ENCODE measurements around the gene PLD1. TPM values are rescaled to one million over a fixed set of nuclear protein-coding genes. Genes with fewer than 3 reads are reported as not detected.

Gene PLD1
- total RNA-seq, 1 donor from 2014 or later = not detected

DNA sequence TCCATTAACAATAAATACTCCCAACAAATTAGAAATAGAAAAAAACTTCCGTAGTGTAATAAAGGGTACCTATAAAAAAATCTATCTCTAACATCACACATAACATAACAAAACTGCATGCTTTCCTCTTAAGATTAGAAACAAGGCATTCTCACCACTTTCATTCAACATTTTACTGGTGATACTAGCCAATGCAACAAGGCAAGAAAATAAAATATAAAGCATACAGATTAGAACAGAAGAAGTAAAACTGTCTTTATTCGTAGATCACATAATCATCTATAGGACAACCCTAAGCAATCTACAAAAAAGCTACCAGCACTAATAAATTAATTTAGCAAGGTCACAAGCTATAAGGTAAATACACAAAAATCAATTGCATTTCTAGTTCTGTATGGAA lies 107.1 kb downstream of the PLD1 start:
- ATAC-seq (ENCODE audit: low read depth) (no peak), DNase-seq (no peak)
- H3K9me3 Mint-ChIP-seq = peaks cover 8% of the 10 kb centered on the region
- no peak overlapping the region for H3K4me3 Mint-ChIP-seq
- H3K4me1 Mint-ChIP-seq = no peaks in the 10 kb centered on the region
- ChIA-PET CTCF (interaction anchor here (1.5 kb wide), 1 partner anchor 11 kb away, joined by 4 read pairs; no protein-coding TSS in a partner anchor), POLR2A (no interaction called here)
- intact Hi-C loops (cut with micrococcal nuclease) = loop anchor here (5.0 kb wide), 1 partner anchor 964 kb away; no protein-coding TSS in a partner anchor
- no peak overlapping the region for H3K27ac Mint-ChIP-seq
- H3K27me3 Mint-ChIP-seq = peaks cover 4% of the 10 kb centered on the region
- no peaks in the 10 kb centered on the region for H3K36me3 Mint-ChIP-seq (ENCODE audit: low read depth)
- no peak for TF ChIP-seq CTCF (IDR thresholded peaks at IDR 0.05)

DNA sequence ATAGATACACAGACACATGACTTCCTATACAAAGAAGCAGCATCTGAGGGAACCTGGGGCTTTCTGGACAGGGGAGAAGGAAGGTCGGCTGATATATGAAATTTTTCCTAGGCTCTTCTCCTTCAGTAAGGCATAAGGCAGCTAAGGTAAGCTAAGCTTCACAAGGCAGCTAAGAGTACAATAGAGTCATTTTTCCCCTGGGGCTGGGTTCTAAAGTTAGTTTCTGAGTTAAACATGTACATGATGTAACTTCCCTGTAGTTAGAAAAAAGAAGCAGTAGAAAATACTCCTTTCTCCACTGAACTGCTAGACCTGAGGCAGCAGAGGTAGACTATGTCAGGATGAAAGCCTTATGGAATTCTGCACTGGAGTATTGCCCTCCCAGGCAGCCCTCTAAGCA lies 109.6 kb downstream of the PLD1 start:
- ATAC-seq (ENCODE audit: low read depth) (no peak), DNase-seq (no peak)
- no peaks in the 10 kb centered on the region for H3K36me3 Mint-ChIP-seq (ENCODE audit: low read depth)
- no peak overlapping the region for H3K27ac Mint-ChIP-seq
- POLR2A ChIA-PET = no interaction called here
- no peak for TF ChIP-seq CTCF (IDR thresholded peaks at IDR 0.05)
- H3K4me1 Mint-ChIP-seq = no peaks in the 10 kb centered on the region
- CTCF ChIA-PET = no interaction called here
- peaks cover 8% of the 10 kb centered on the region for H3K9me3 Mint-ChIP-seq
- no peak overlapping the region for H3K4me3 Mint-ChIP-seq
- H3K27me3 Mint-ChIP-seq = peaks cover 4% of the 10 kb centered on the region
- intact Hi-C loops (cut with micrococcal nuclease) = loop anchor here (5.0 kb wide), 1 partner anchor 967 kb away; no protein-coding TSS in a partner anchor

- Mint-ChIP-seq H3K4me1 (no peaks in the 10 kb centered on the region), H3K4me3 (no peak overlapping the region), H3K27ac (no peak overlapping the region), H3K27me3 (peaks cover 4% of the 10 kb centered on the region), H3K36me3 (ENCODE audit: low read depth) (no peaks in the 10 kb centered on the region), H3K9me3 (peaks cover 8% of the 10 kb centered on the region)
- DNase-seq = no peak
- ChIA-PET CTCF (no interaction called here), POLR2A (no interaction called here)
- intact Hi-C loops (cut with micrococcal nuclease) = loop anchor here (5.0 kb wide), 1 partner anchor 967 kb away; no protein-coding TSS in a partner anchor
- no peak for TF ChIP-seq CTCF (IDR thresholded peaks at IDR 0.05)
- ATAC-seq (ENCODE audit: low read depth) = no peak
Observed at GRCh38 chr3:171700157-171700556, 110.1 kb downstream of the PLD1 start.

GRCh38 chr3:171699601-171700000 lies 110.7 kb downstream of the PLD1 start:
- H3K27me3 Mint-ChIP-seq = peaks cover 4% of the 10 kb centered on the region
- peaks cover 8% of the 10 kb centered on the region for H3K9me3 Mint-ChIP-seq
- H3K27ac Mint-ChIP-seq = no peak overlapping the region
- CTCF ChIA-PET = no interaction called here
- DNase-seq (no peak), ATAC-seq (ENCODE audit: low read depth) (no peak)
- intact Hi-C loops (cut with micrococcal nuclease) = no loop called here
- H3K36me3 Mint-ChIP-seq (ENCODE audit: low read depth) = no peaks in the 10 kb centered on the region
- H3K4me3 Mint-ChIP-seq = no peak overlapping the region
- H3K4me1 Mint-ChIP-seq = no peaks in the 10 kb centered on the region
- no peak for TF ChIP-seq CTCF (IDR thresholded peaks at IDR 0.05)
- POLR2A ChIA-PET = no interaction called here

DNA sequence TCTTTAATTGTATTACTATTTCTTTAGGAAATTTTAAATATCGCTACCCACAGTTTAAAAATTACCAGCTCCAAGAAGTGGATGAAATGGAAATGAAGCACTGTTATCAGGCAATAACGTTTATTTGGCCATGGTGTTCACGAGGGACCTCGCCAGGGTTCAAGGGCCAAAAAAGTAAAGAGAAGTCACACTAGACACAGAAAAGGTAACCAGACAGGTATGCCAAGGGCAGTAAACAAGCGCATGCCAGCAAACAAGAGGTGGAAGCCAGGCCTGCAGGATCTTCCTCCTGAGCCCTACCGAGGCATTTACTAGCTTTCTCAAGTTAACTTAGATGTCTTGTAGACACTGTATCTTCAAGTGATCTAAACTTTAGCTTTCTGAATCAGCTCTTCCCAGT lies 113.5 kb downstream of the PLD1 start:
- TF ChIP-seq CTCF (IDR thresholded peaks at IDR 0.05) = no peak
- ChIA-PET CTCF (interaction anchor here (1.4 kb wide), 1 partner anchor 645 kb away, joined by 4 read pairs; no protein-coding TSS in a partner anchor), POLR2A (no interaction called here)
- intact Hi-C loops (cut with micrococcal nuclease) = no loop called here
- Mint-ChIP-seq H3K4me1 (no peaks in the 10 kb centered on the region), H3K27ac (no peak overlapping the region), H3K27me3 (peaks cover 4% of the 10 kb centered on the region), H3K9me3 (no peaks in the 10 kb centered on the region), H3K36me3 (ENCODE audit: low read depth) (no peaks in the 10 kb centered on the region), H3K4me3 (no peak overlapping the region)
- ATAC-seq (ENCODE audit: low read depth) (no peak), DNase-seq (no peak)

All from activated B cell treated with CpG ODN at 0.5 μM for 24 hours (primary cell).